ENCODE measurements around the gene HRH3.

GRCh38 chr20:62266851-62267250 lies 46.8 kb upstream of the HRH3 start:
- TF ChIP-seq FOXA1 (IDR thresholded peaks at IDR 0.05) (no peak), FOXK2 (IDR thresholded peaks at IDR 0.05) (no peak), BHLHE40 (IDR thresholded peaks at IDR 0.05; ENCODE audit: borderline replicate concordance) (no peak), TARDBP (IDR thresholded peaks at IDR 0.05) (no peak), NFRKB (IDR thresholded peaks at IDR 0.05) (no peak)

Measured in HEK293T (cell line).